Endometrial microvascular endothelial cells (primary cell): ENCODE results near the gene RRP1. TPM values are rescaled to one million over a fixed set of nuclear protein-coding genes. Genes with fewer than 3 reads are reported as not detected.

Source experiments
- in situ Hi-C: cut with HindIII; loops from 2 replicates; pipeline ENCODE4 v1.10.0; 2017; ENCODE audit warnings: low sequenced_read_pairs, low pct_unique_long_range_greater_than_20kb; ENCODE audit errors: inconsistent ontology term
- total RNA-seq: library from RNA; depleted of rRNA; stranded (reverse); fragments of >200 nt; gene quantifications from one replicate; pipeline ENCODE4 v1.2.3, GENCODE V29; 2015; ENCODE audit errors: inconsistent ontology term

The RRP1 gene
- total RNA-seq, 1 donor from 2014 or later, result 61.6 TPM

- in situ Hi-C loops, result no loop called here
Measured at GRCh38 chr21:43849532-43850299, 60.3 kb downstream of the RRP1 start.

- in situ Hi-C loops, result no loop called here
Measured at GRCh38 chr21:43850728-43851295, 61.4 kb downstream of the RRP1 start.

GRCh38 chr21:43851593-43851992, 62.2 kb downstream of the RRP1 start:
- in situ Hi-C loops, result no loop called here

GRCh38 chr21:43853851-43854772, 64.7 kb downstream of the RRP1 start:
- in situ Hi-C loops, result no loop called here

Other genes with a start within 250 kb of the RRP1 start
- gene HSF2BP, start 130.1 kb upstream of the RRP1 start, total RNA-seq, result 0.37 TPM
- gene RRP1B, start 130.0 kb upstream of the RRP1 start, total RNA-seq, result 43.7 TPM
- gene PDXK, start 70.4 kb upstream of the RRP1 start, total RNA-seq, result 73.7 TPM
- 19.1 TPM for gene CSTB, start 13.3 kb upstream of the RRP1 start, total RNA-seq
- gene AGPAT3, start 75.6 kb downstream of the RRP1 start, total RNA-seq, result 72.7 TPM
- gene TRAPPC10, start 222.7 kb downstream of the RRP1 start, total RNA-seq, result 19.0 TPM